H9 (cell line): Measurements from ENCODE around the gene TADA2B. TPM values are rescaled to one million over a fixed set of nuclear protein-coding genes. Genes with fewer than 3 reads are reported as not detected.

ENCODE experiments used
- DNase-seq: peaks from one replicate; pipeline ENCODE4 v3.0.0-alpha.2; 2017
- H2AFZ ChIP-seq: one replicate; pipeline ENCODE4 v1.6.1; 2013; ENCODE audit warnings: mild to moderate bottlenecking, low read length, control low read depth, moderate library complexity
- H2AK5ac ChIP-seq: 2 replicates; pipeline ENCODE4 v1.6.1; 2013; ENCODE audit warnings: low read length, control low read depth, mixed read lengths; ENCODE audit not compliant: insufficient read length
- H2BK120ac ChIP-seq: one replicate; pipeline ENCODE4 v1.6.1; 2013; ENCODE audit warnings: low read depth, mild to moderate bottlenecking, low read length, control low read depth, inconsistent platforms; ENCODE audit not compliant: poor library complexity, severe bottlenecking
- H2BK12ac ChIP-seq: 2 replicates; pipeline ENCODE4 v1.6.1; 2013; ENCODE audit warnings: low read length, control low read depth, mixed read lengths, low read depth; ENCODE audit not compliant: insufficient read length
- H2BK15ac ChIP-seq: 2 replicates; pipeline ENCODE4 v1.6.1; 2013; ENCODE audit warnings: low read depth, low read length, control low read depth
- H2BK20ac ChIP-seq: one replicate; pipeline ENCODE4 v1.6.1; 2013; ENCODE audit warnings: low read depth, mild to moderate bottlenecking, low read length, control low read depth, inconsistent platforms; ENCODE audit not compliant: poor library complexity, severe bottlenecking
- H2BK5ac ChIP-seq: 2 replicates; pipeline ENCODE4 v1.6.1; 2013; ENCODE audit warnings: low read length, control low read depth, mixed read lengths; ENCODE audit not compliant: insufficient read length
- H3K14ac ChIP-seq: 2 replicates; pipeline ENCODE4 v1.6.1; 2013; ENCODE audit warnings: low read length, control low read depth; ENCODE audit not compliant: insufficient read depth
- H3K18ac ChIP-seq: 2 replicates; pipeline ENCODE4 v1.6.1; 2013; ENCODE audit warnings: low read depth, mild to moderate bottlenecking, mixed read lengths, low read length, control low read depth; ENCODE audit not compliant: insufficient read length
- H3K23ac ChIP-seq: 2 replicates; pipeline ENCODE4 v1.6.1; 2013; ENCODE audit warnings: low read length, control low read depth, mixed read lengths, low read depth; ENCODE audit not compliant: insufficient read length
- H3K23me2 ChIP-seq: 2 replicates; pipeline ENCODE4 v1.6.1; 2013; ENCODE audit warnings: low read depth, mild to moderate bottlenecking, mixed read lengths, low read length, control low read depth; ENCODE audit not compliant: insufficient read length, poor library complexity, severe bottlenecking
- H3K27ac ChIP-seq: 2 replicates; pipeline ENCODE4 v1.5.1; 2013; ENCODE audit warnings: low read length, control low read depth, mixed read lengths, low read depth; ENCODE audit not compliant: insufficient read length
- H3K27me3 ChIP-seq: 2 replicates; pipeline ENCODE4 v1.6.1; 2013; ENCODE audit warnings: low read length, control low read depth, inconsistent platforms; ENCODE audit not compliant: insufficient read depth
- H3K4ac ChIP-seq: 2 replicates; pipeline ENCODE4 v1.6.1; 2013; ENCODE audit warnings: low read depth, mild to moderate bottlenecking, control low read depth, inconsistent platforms, low read length, moderate library complexity
- H3K4me1 ChIP-seq: 2 replicates; pipeline ENCODE4 v1.6.1; 2013; ENCODE audit warnings: low read length, control low read depth, inconsistent platforms; ENCODE audit not compliant: insufficient read depth
- H3K4me2 ChIP-seq: 2 replicates; pipeline ENCODE4 v1.6.1; 2013; ENCODE audit warnings: low read length, control low read depth, mixed read lengths; ENCODE audit not compliant: insufficient read length, insufficient read depth
- H3K56ac ChIP-seq: 2 replicates; pipeline ENCODE4 v1.6.1; 2013; ENCODE audit warnings: low read depth, mild to moderate bottlenecking, mixed read lengths, low read length, control low read depth; ENCODE audit not compliant: insufficient read length
- H3K79me1 ChIP-seq: 2 replicates; pipeline ENCODE4 v1.6.1; 2013; ENCODE audit warnings: low read depth, mild to moderate bottlenecking, moderate library complexity, low read length, control low read depth, inconsistent platforms; ENCODE audit not compliant: insufficient read depth, poor library complexity, severe bottlenecking
- H3K79me2 ChIP-seq: 2 replicates; pipeline ENCODE4 v1.6.1; 2013; ENCODE audit warnings: low read length, control low read depth, inconsistent platforms; ENCODE audit not compliant: insufficient read depth
- H3K9ac ChIP-seq: 2 replicates; pipeline ENCODE4 v1.6.1; 2013; ENCODE audit warnings: low read length, control low read depth, mixed read lengths; ENCODE audit not compliant: insufficient read length; ENCODE audit errors: extremely low read depth
- H3K9me3 ChIP-seq: one replicate; pipeline ENCODE4 v1.6.1; 2013; ENCODE audit warnings: low read depth, low read length, inconsistent platforms; ENCODE audit not compliant: control insufficient read depth
- H3T11ph ChIP-seq: one replicate; pipeline ENCODE4 v1.6.1; 2013; ENCODE audit warnings: mild to moderate bottlenecking, low read length, control low read depth, inconsistent platforms
- H4K20me1 ChIP-seq: one replicate; pipeline ENCODE4 v1.6.1; 2013; ENCODE audit not compliant: control insufficient read depth, insufficient read length, insufficient read depth
- H4K5ac ChIP-seq: 2 replicates; pipeline ENCODE4 v1.6.1; 2013; ENCODE audit warnings: low read depth, mild to moderate bottlenecking, mixed read lengths, low read length, control low read depth; ENCODE audit not compliant: insufficient read length
- H4K8ac ChIP-seq: replicated peaks from 2 replicates; pipeline ENCODE4 v1.6.1; 2013; ENCODE audit warnings: low read length, control low read depth, mixed read lengths, low read depth; ENCODE audit not compliant: insufficient read length
- H4K91ac ChIP-seq: 2 replicates; pipeline ENCODE4 v1.6.1; 2013; ENCODE audit warnings: low read depth, mild to moderate bottlenecking, moderate library complexity, mixed read lengths, low read length, control low read depth; ENCODE audit not compliant: insufficient read length
- H3K27ac Mint-ChIP-seq, 3 experiments: 2 replicates in 2 of 3; 3 replicates in 1 of 3; pipeline ENCODE4 v1.8.0; 2020 to 2021; ENCODE audit warnings: mixed read lengths in 3 of 3, mild to moderate bottlenecking in 1 of 3, moderate library complexity in 1 of 3
- H3K27me3 Mint-ChIP-seq: 2 replicates; pipeline ENCODE4 v1.8.0; 2021; ENCODE audit warnings: low read depth, mild to moderate bottlenecking, moderate library complexity, mixed read lengths
- H3K36me3 Mint-ChIP-seq, 3 experiments: 2 replicates in 2 of 3; 3 replicates in 1 of 3; pipeline ENCODE4 v1.8.0; 2020 to 2021; ENCODE audit warnings: low read depth in 3 of 3, mixed read lengths in 3 of 3; ENCODE audit not compliant: insufficient read depth in 1 of 3
- H3K4me1 Mint-ChIP-seq, 2 experiments: 2 replicates each; pipeline ENCODE4 v1.8.0; 2020; ENCODE audit warnings: mixed read lengths in 2 of 2
- H3K4me3 Mint-ChIP-seq, 2 experiments: 2 replicates in 1 of 2; 3 replicates in 1 of 2; pipeline ENCODE4 v1.8.0; 2020 to 2021; ENCODE audit warnings: mild to moderate bottlenecking in 2 of 2, mixed read lengths in 2 of 2, moderate library complexity in 1 of 2
- H3K9me3 Mint-ChIP-seq, 2 experiments: 2 replicates in 1 of 2; 3 replicates in 1 of 2; pipeline ENCODE4 v1.8.0; 2020; ENCODE audit warnings: mild to moderate bottlenecking in 2 of 2, mixed read lengths in 2 of 2, moderate library complexity in 1 of 2
- CTCF ChIP-seq: fragments of 200-600 bp; sonication (generic); conservative IDR thresholded peaks from 3 replicates; pipeline ENCODE4 v1.8.0; 2021; ENCODE audit warnings: antibody characterized with exemption, mild to moderate bottlenecking
- WGBS: extraction: QIAGEN DNeasy Blood & Tissue Kit; methylation state at CpG from one replicate; pipeline ENCODE4 v1.1.7; 2013; ENCODE audit warnings: missing lambda C conversion rate, low lambda C conversion rate, mixed read lengths; ENCODE audit not compliant: insufficient read length; ENCODE audit errors: extremely low coverage; 5-methylcytosine and 5-hydroxymethylcytosine counted together
- total RNA-seq: library from RNA; stranded (reverse); gene quantifications from 2 replicates; pipeline ENCODE4 v1.2.1, GENCODE V29; 2021

Gene TADA2B
- total RNA-seq, 1 experiment from 2014 or later, result 14.0 TPM

GRCh38 chr4:6999172-7000086 is 43.7 kb upstream of the TADA2B start:
- Mint-ChIP-seq H3K36me3 (peaks cover 41 to 86% (median 77%) of the 10 kb centered on the region in 3 experiments; a peak in 6 of 7 replicates), H3K9me3 (no peaks in the 10 kb centered on the region), H3K27me3 (no peaks in the 10 kb centered on the region), H3K4me3 (no peak overlapping the region), H3K4me1 (peaks cover 0 to 8% of the 10 kb centered on the region in 2 experiments; a peak in 3 of 4 replicates), H3K27ac (peak overlapping the region; percentile 7 to 80 (median 48); a peak in 5 of 7 replicates)
- H3K9ac ChIP-seq, result no peak overlapping the region
- H4K20me1 ChIP-seq, result no peaks in the 10 kb centered on the region
- no peak overlapping the region for H2BK5ac ChIP-seq
- H2BK12ac ChIP-seq, result no peak overlapping the region
- H3K79me2 ChIP-seq, result no peaks in the 10 kb centered on the region
- no peak overlapping the region for H2AFZ ChIP-seq
- no peak overlapping the region for H3K56ac ChIP-seq
- H3K27me3 ChIP-seq, result no peaks in the 10 kb centered on the region
- no peak overlapping the region for H3K23ac ChIP-seq
- H2BK120ac ChIP-seq, result no peak overlapping the region
- H3K14ac ChIP-seq, result no peak overlapping the region
- no peak overlapping the region for H3T11ph ChIP-seq
- H4K91ac ChIP-seq, result no peak overlapping the region
- H3K9me3 ChIP-seq, result no peaks in the 10 kb centered on the region
- no peak for DNase-seq
- H3K18ac ChIP-seq, result no peak overlapping the region
- H2BK15ac ChIP-seq, result no peak overlapping the region
- WGBS, result no CpG with 5 or more reads among the region's 14 CpGs
- no peak overlapping the region for H3K27ac ChIP-seq
- TF ChIP-seq CTCF, result no peak
- H4K8ac ChIP-seq, result no peak overlapping the region
- no peak overlapping the region for H2BK20ac ChIP-seq
- no peak overlapping the region for H2AK5ac ChIP-seq
- H3K4me2 ChIP-seq, result no peak overlapping the region
- H4K5ac ChIP-seq, result no peak overlapping the region
- no peaks in the 10 kb centered on the region for H3K4me1 ChIP-seq
- no peaks in the 10 kb centered on the region for H3K79me1 ChIP-seq
- no peaks in the 10 kb centered on the region for H3K23me2 ChIP-seq
- no peak overlapping the region for H3K4ac ChIP-seq
